Measurements from ENCODE around the gene CNTN1.

CNTN1 gene

GRCh38 chr12:40870981-40871380 is 178.7 kb downstream of the CNTN1 start:
- no peak for DNase-seq

- DNase-seq: no peak
Observed at GRCh38 chr12:40874868-40875267, 182.6 kb downstream of the CNTN1 start.

- no peak for DNase-seq
Observed at GRCh38 chr12:40889329-40889728, 197.1 kb downstream of the CNTN1 start.

DNA sequence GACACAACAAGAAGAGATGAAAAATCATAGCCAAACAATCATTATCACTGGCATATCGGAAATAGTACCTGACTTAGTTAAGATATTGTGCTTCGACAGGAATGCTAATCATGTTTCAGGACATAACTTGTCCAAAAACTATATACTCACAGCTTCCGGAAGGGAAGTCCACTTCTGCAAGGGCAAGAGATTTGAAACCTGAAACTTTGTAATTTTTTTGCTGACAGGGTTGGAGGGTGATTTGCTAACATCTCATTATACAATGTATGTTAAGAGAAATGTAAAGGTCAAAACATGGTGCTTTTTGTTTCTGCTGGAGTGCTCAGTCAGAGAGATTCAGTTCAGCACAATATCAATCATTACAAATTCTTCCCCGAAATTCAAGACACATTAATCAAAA is 200.3 kb downstream of the CNTN1 start:
- no peak for DNase-seq

GRCh38 chr12:40898505-40898904 is 206.3 kb downstream of the CNTN1 start:
- DNase-seq: no peak

- DNase-seq: no peak
Observed at GRCh38 chr12:40903040-40903439, 210.8 kb downstream of the CNTN1 start.

GRCh38 chr12:40907115-40907527 is 214.9 kb downstream of the CNTN1 start:
- DNase-seq: no peak

- no peak for DNase-seq
Observed at GRCh38 chr12:40911676-40912075, 219.4 kb downstream of the CNTN1 start.

GRCh38 chr12:40915172-40915571 is 222.9 kb downstream of the CNTN1 start:
- DNase-seq: no peak

DNA sequence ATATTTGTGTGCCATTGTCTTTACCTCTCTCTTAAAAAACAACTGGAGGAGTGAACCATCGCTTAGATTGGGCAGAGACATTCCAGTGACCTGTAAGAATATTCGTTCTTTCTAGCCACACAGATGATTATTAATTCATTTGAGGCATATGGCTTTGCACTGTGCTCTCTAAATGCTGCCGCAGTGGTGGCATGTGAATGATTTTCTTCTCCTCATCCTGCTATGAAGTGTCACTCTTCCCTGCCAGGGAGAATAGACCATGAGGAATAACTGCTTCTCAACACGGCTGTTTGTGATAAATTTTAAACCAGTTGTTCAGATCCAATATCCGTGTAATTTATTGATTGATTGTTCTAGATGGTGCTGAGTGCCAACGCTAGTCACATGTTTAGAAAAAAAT is 225.3 kb downstream of the CNTN1 start:
- no peak for DNase-seq

DNA sequence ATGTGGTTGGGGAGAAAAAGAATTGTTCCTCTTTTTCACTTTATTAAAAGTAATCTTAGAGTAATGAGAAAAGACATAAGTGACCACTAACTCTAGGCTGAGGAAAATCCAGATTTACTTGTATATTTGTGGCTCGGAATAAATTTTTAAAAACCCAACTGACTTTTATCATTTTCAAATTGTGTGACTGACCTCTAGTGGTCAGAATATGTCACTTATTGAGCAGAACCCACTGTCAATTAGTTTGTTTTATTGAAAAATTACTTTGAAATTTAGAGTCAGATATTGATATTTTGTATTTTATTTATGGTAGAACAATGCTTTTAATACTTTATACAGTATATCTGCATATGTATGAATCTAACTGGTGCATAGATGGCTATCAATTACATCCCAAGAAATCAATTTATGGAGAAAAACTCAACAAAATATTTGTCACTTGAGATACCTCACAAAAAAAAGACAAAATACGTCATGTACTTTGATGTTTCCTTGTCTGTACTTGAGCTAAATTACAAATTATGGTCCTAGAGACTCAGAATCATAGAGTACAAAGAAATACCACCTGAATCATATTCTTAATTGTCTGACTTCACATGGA is 229.4 kb downstream of the CNTN1 start:
- no peak for DNase-seq

DNA sequence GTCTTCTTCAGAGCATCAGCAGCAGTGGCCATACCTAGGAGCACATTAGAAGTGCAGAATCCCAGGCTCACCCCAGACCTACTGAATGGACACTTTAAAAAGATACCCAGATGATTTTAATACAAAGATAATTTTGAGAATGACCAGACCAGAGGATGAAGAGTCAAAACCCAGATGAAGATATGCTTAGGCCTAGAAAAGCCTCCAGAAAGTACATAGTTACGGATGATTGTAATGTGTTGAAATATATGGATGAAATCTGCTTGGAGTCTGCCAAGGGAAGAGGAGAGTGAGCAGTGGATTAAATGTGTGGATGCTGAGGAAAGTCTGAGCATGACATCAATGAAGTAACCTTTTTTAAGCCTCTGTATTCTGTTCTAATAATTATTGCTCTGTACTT is 245.7 kb downstream of the CNTN1 start:
- no peak for DNase-seq

GRCh38 chr12:40942326-40942725 is 250.1 kb downstream of the CNTN1 start:
- no peak for DNase-seq

- no peak for DNase-seq
Observed at GRCh38 chr12:40945772-40946171, 253.5 kb downstream of the CNTN1 start.

DNA sequence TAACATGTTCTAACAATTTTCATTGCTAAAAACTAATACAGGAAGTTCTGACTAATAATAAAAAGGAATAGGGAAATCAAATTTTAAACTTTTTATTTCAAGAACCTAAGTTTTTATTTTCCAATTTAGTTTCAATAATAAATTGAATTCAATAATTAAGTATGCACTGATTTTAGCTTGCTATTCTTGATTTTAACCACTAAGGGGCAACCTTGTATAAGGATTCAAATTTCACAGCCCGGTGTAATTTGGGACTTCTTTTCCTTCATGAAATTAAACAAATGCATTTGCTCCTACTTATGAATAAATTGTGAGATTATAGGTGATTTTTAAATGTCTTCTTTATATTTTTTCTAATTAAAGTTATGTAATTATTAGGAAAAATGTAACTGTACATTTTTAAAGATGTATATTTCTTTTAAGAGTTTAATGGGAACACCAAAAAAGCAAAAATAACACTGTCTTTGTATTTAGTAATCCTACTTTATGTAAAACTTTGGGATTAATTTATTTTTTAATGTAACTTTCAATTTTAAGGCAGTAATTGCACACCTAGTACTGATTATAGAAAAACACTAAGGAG is 254.5 kb downstream of the CNTN1 start:
- DNase-seq: no peak

GRCh38 chr12:40947797-40948196 is 255.6 kb downstream of the CNTN1 start:
- DNase-seq: no peak

GRCh38 chr12:40953076-40953475 is 260.8 kb downstream of the CNTN1 start:
- no peak for DNase-seq

GRCh38 chr12:40957417-40957816 is 265.2 kb downstream of the CNTN1 start:
- no peak for DNase-seq

DNA sequence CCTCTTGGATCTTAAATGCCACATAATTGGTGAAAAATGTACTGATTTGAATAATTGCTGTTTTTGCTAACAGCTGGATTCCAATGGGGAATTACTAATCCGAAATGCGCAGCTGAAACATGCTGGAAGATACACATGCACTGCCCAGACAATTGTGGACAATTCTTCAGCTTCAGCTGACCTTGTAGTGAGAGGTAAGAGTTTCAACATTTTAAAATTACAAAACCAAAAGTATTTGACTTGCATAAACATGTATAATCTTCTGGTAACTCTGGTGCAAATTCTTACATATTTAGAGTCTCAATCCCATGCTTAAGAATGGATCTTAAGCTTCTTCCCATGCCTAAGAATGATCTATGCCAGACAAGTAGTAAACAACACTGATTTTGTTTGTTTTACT is 266.8 kb downstream of the CNTN1 start:
- no peak for DNase-seq

GRCh38 chr12:40963751-40964150 is 271.5 kb downstream of the CNTN1 start:
- DNase-seq: no peak

DNA sequence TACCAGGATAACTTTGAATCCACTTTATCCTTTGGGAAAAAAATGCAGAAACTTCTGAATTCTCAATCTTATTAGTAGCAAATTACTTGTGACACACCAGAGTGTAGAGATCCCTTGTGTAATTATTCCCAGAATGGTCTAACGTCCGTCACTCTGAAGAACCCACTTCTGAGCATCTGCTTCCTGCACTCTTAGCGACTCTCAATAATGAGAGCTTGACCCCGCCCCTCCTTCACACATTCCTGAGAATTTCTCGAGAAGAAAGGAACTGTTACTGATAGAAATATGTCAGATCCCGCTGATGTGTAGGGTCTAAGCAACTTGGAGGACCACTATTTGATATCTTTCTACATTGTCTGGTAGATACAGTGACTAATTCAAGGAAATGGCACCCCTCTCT is 277.6 kb downstream of the CNTN1 start:
- no peak for DNase-seq

DNA sequence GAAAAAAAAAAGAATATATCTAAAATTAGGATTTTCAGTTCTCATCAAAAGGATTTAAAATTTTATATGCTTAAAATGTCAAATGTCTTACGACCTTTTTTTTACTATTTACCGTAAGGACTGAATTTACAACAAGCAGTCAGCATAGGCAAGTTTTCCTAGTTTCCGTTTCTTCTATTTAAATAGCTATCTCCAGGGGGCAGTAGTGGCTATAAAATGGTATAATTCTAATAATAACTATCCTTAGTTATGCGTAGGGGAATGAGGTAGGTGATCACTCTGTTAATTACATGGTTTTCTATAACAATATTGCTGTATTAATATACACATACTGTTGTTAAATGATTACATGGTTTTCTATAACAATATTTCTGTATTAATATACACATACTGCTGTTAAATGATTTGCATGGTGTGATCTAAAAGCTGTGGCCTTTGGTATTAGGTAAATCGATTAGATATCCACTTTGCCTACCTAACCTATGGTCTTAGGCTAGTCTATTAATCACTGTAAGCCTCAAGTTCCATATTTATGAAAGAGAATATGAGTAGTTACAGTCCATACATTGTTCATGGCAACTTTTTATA is 278.2 kb downstream of the CNTN1 start:
- no peak for DNase-seq

GRCh38 chr12:40971911-40972310 is 279.7 kb downstream of the CNTN1 start:
- no peak for DNase-seq

GRCh38 chr12:40976546-40976945 is 284.3 kb downstream of the CNTN1 start:
- no peak for DNase-seq

DNA sequence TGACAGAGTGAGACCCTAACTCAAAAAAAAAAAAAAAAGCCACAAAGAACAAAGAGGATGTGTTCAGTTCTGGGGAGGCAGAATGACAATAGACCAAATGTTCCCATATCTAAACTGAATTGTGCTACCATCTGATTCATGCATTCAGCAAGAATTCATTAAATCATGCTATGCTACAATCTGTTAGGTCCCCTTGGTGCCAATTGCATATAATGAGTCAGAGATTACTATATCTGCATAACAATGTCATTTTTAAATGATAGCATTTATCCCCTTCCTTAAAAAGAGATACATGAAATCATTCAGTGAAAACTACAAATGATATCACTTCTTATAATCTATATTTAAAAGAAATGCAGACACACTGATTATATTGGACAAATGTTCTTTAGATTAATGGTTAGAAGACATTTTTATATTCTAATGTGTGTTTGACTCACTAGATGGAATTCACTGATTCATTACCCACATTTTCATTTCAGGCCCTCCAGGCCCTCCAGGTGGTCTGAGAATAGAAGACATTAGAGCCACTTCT is 288.3 kb downstream of the CNTN1 start:
- no peak for DNase-seq

Data from stimulated activated CD4-positive, alpha-beta T cell treated with anti-CD3 and anti-CD28 coated beads, Interleukin-12 subunit alpha, Interleukin-12 subunit beta, amount 100 ng/mL, for 4 hours (primary cell).